Neural cell (in vitro differentiated cells): ENCODE data around the gene MINK1. TPM values are rescaled to one million over a fixed set of nuclear protein-coding genes. Genes with fewer than 3 reads are reported as not detected.
"Not testable (repeated sequence)": the region's sequence is repeated elsewhere in the genome, so short reads cannot be mapped to it uniquely, and the experiment has no call there.

Experiments used
- H2AFZ ChIP-seq: fragments of 200-600, 300-800 bp; sonication (generic), shearing (Covaris generic); 2 replicates; pipeline ENCODE4 v1.6.0; 2014; ENCODE audit warnings: low read depth, mild to moderate bottlenecking, antibody characterized with exemption, low read length, moderate library complexity
- H3F3A ChIP-seq: fragments of 200-600 bp; shearing (Covaris generic); 2 replicates; pipeline ENCODE4 v1.6.1; 2016; ENCODE audit warnings: mild to moderate bottlenecking, moderate library complexity, mixed read lengths, antibody characterized with exemption, low read length; ENCODE audit not compliant: insufficient read depth, poor library complexity, severe bottlenecking
- H3K27ac ChIP-seq: fragments of 200-600, 300-800 bp; sonication (generic), shearing (Covaris generic); 2 replicates; pipeline ENCODE4 v1.5.1; 2014; ENCODE audit warnings: mild to moderate bottlenecking, low read length, moderate library complexity
- H3K27me3 ChIP-seq: fragments of 300-800, 200-600 bp; sonication (generic), shearing (Covaris generic); 2 replicates; pipeline ENCODE4 v1.6.0; 2014; ENCODE audit warnings: mild to moderate bottlenecking, low read depth, low read length, moderate library complexity; ENCODE audit not compliant: insufficient read depth
- H3K36me3 ChIP-seq: fragments of 300-800, 200-600 bp; sonication (generic), shearing (Covaris generic); 2 replicates; pipeline ENCODE4 v1.5.1; 2014; ENCODE audit warnings: mild to moderate bottlenecking, antibody characterized with exemption, low read length, moderate library complexity; ENCODE audit not compliant: insufficient read depth
- H3K4me2 ChIP-seq: fragments of 300-800, 200-600 bp; sonication (generic), shearing (Covaris generic); 2 replicates; pipeline ENCODE4 v1.6.0; 2014; ENCODE audit warnings: mild to moderate bottlenecking, low read length
- H3K4me3 ChIP-seq: fragments of 300-800, 200-600 bp; sonication (generic), shearing (Covaris generic); 2 replicates; pipeline ENCODE4 v1.5.1; 2014; ENCODE audit warnings: mild to moderate bottlenecking, low read length, moderate library complexity
- H3K79me2 ChIP-seq: fragments of 200-600 bp; shearing (Covaris generic); replicated peaks from 2 replicates; pipeline ENCODE4 v1.6.0; 2014; ENCODE audit warnings: mild to moderate bottlenecking, low read length, moderate library complexity; ENCODE audit not compliant: insufficient read depth
- H3K9ac ChIP-seq: fragments of 300-800, 200-600 bp; sonication (generic), shearing (Covaris generic); 2 replicates; pipeline ENCODE4 v1.6.1; 2016; ENCODE audit warnings: mild to moderate bottlenecking, low read length, mixed read lengths
- H3K9me2 ChIP-seq: fragments of 200-600 bp; shearing (Covaris generic); 2 replicates; pipeline ENCODE4 v1.6.1; 2016; ENCODE audit warnings: mild to moderate bottlenecking, low read length, mixed read lengths; ENCODE audit not compliant: insufficient read depth
- H3K9me3 ChIP-seq: fragments of 200-600, 300-800 bp; sonication (generic), shearing (Covaris generic); 2 replicates; pipeline ENCODE4 v1.6.1; 2016; ENCODE audit warnings: mild to moderate bottlenecking, mixed run types, low read length, moderate library complexity, mixed read lengths
- H4K20me1 ChIP-seq: fragments of 200-600 bp; shearing (Covaris generic); 2 replicates; pipeline ENCODE4 v1.6.1; 2016; ENCODE audit warnings: mild to moderate bottlenecking, mixed run types; ENCODE audit not compliant: insufficient read depth
- CTCF ChIP-seq: fragments of 450-650 bp; IDR thresholded peaks from 2 replicates; pipeline ENCODE4 v1.5.1; 2014; ENCODE audit warnings: antibody characterized with exemption, mild to moderate bottlenecking, moderate library complexity; ENCODE audit not compliant: poor library complexity, severe bottlenecking
- EP300 ChIP-seq: fragments of 450-650 bp; conservative IDR thresholded peaks from 2 replicates; pipeline ENCODE4 v1.6.1; 2014; ENCODE audit warnings: antibody characterized with exemption, mild to moderate bottlenecking, moderate library complexity; ENCODE audit not compliant: poor library complexity, severe bottlenecking
- EZH2 ChIP-seq: fragments of 200-600, 300-800 bp; shearing (Covaris generic), sonication (generic); IDR thresholded peaks from 2 replicates; pipeline ENCODE4 v1.6.1; 2014; ENCODE audit warnings: antibody characterized with exemption, low read length, borderline replicate concordance, mild to moderate bottlenecking; ENCODE audit not compliant: insufficient read depth, poor library complexity, severe bottlenecking
- MXI1 ChIP-seq: fragments of 450-650 bp; conservative IDR thresholded peaks from 2 replicates; pipeline ENCODE4 v1.6.1; 2014; ENCODE audit warnings: antibody characterized with exemption, mild to moderate bottlenecking; ENCODE audit not compliant: poor library complexity, severe bottlenecking
- POLR2AphosphoS5 ChIP-seq: IDR thresholded peaks from 2 replicates; pipeline ENCODE4 v1.6.1; 2012
- RAD21 ChIP-seq: fragments of 450-650 bp; conservative IDR thresholded peaks from 2 replicates; pipeline ENCODE4 v1.6.1; 2014; ENCODE audit warnings: antibody characterized with exemption, mild to moderate bottlenecking, moderate library complexity
- REST ChIP-seq: IDR thresholded peaks from 2 replicates; pipeline ENCODE4 v1.6.1; 2012; ENCODE audit warnings: borderline replicate concordance
- SMC3 ChIP-seq: fragments of 450-650 bp; conservative IDR thresholded peaks from 2 replicates; pipeline ENCODE4 v1.6.1; 2014; ENCODE audit warnings: antibody characterized with exemption, mild to moderate bottlenecking, moderate library complexity; ENCODE audit not compliant: poor library complexity
- TAF1 ChIP-seq: IDR thresholded peaks from 2 replicates; pipeline ENCODE4 v1.6.1; 2012; ENCODE audit warnings: low read depth
- polyA plus RNA-seq: library from polyadenylated mRNA; depleted of rRNA; stranded (reverse); fragments of >200 nt; gene quantifications from 2 replicates; pipeline ENCODE4 v1.2.3, GENCODE V29; 2014

Gene MINK1
- polyA plus RNA-seq, 1 donor from 2014 or later = 38.1 TPM

DNA sequence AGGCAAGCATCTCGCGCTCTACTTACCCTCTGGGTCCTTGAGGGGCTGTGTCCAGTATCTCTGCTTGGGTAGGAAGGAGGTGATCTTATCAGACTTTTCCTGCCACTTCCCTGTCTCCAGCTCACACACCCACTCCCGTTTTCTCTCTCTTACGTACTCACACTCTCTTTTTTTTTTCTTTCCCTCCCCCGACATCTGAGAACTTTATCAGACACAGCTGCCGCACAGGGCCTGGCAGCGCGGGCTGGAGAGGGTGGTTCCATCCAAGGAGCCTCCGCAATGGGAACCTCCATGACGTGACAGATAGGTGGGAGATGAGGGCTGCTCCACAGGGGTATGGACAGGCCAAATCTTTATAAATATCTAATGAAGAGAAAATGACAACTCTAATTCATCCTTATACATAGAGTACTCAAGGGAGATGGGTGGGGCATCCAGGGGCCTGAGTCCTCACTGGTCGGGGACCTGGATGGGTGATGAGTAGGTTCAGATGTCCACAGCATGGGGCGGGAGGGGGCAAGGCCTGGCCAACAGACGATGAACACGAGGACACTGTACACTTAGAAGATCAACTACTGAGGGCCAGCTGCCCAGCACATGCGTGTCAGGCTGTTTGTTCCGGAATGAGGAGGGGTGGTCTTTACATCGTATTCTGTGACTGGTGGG lies 23.3 kb downstream of the MINK1 start:
- H3F3A ChIP-seq = no peaks in the 10 kb centered on the region
- no peaks in the 10 kb centered on the region for H3K9me2 ChIP-seq
- H2AFZ ChIP-seq = no peak overlapping the region
- no peaks in the 10 kb centered on the region for H3K9me3 ChIP-seq
- no peaks in the 10 kb centered on the region for H3K79me2 ChIP-seq
- TF ChIP-seq CTCF (no peak), TAF1 (no peak), EZH2 (no peak), RAD21 (no peak), MXI1 (no peak), REST (no peak), EP300 (no peak), POLR2AphosphoS5 (no peak), SMC3 (no peak)
- no peak overlapping the region for H3K27ac ChIP-seq
- H3K4me2 ChIP-seq = no peak overlapping the region
- no peaks in the 10 kb centered on the region for H3K27me3 ChIP-seq
- H4K20me1 ChIP-seq = no peaks in the 10 kb centered on the region
- H3K9ac ChIP-seq = no peak overlapping the region
- no peaks in the 10 kb centered on the region for H3K36me3 ChIP-seq
- H3K4me3 ChIP-seq = no peak overlapping the region

- no peaks in the 10 kb centered on the region for H3K36me3 ChIP-seq
- TF ChIP-seq CTCF = no peak
- no peak for TF ChIP-seq POLR2AphosphoS5
- no peak for TF ChIP-seq MXI1
- TF ChIP-seq SMC3 = no peak
- no peak for TF ChIP-seq RAD21
- TF ChIP-seq EP300 = no peak
- TF ChIP-seq TAF1 = no peak
- TF ChIP-seq REST = no peak
- TF ChIP-seq EZH2 = no peak
- H3K4me2 ChIP-seq = no peak overlapping the region
- no peak overlapping the region for H2AFZ ChIP-seq
- no peaks in the 10 kb centered on the region for H3K27me3 ChIP-seq
- H3K9me2 ChIP-seq = no peaks in the 10 kb centered on the region
- no peak overlapping the region for H3K4me3 ChIP-seq
- no peaks in the 10 kb centered on the region for H4K20me1 ChIP-seq
- H3F3A ChIP-seq = no peaks in the 10 kb centered on the region
- no peak overlapping the region for H3K27ac ChIP-seq
- no peaks in the 10 kb centered on the region for H3K79me2 ChIP-seq
- H3K9me3 ChIP-seq = no peaks in the 10 kb centered on the region
- H3K9ac ChIP-seq = no peak overlapping the region
Measured at GRCh38 chr17:4856937-4857314, 23.8 kb downstream of the MINK1 start.

- H3K79me2 ChIP-seq, H3F3A ChIP-seq, H3K9me2 ChIP-seq, H3K9me3 ChIP-seq, H3K27ac ChIP-seq, H4K20me1 ChIP-seq, H3K9ac ChIP-seq, H3K4me2 ChIP-seq, H2AFZ ChIP-seq, H3K27me3 ChIP-seq, H3K4me3 ChIP-seq, H3K36me3 ChIP-seq: not testable (repeated sequence)
Measured at GRCh38 chr17:4857347-4857746, 24.2 kb downstream of the MINK1 start.
